Fibroblast of gingiva (primary cell): Measurements from ENCODE around the gene PIRT.
"Not testable (repeated sequence)": the region's sequence is repeated elsewhere in the genome, so short reads cannot be mapped to it uniquely, and the experiment has no call there.

Experiments used
- DNase-seq: peaks from one replicate; pipeline ENCODE4 v3.0.0-alpha.2; 2011; ENCODE audit warnings: low read depth

PIRT gene

DNA sequence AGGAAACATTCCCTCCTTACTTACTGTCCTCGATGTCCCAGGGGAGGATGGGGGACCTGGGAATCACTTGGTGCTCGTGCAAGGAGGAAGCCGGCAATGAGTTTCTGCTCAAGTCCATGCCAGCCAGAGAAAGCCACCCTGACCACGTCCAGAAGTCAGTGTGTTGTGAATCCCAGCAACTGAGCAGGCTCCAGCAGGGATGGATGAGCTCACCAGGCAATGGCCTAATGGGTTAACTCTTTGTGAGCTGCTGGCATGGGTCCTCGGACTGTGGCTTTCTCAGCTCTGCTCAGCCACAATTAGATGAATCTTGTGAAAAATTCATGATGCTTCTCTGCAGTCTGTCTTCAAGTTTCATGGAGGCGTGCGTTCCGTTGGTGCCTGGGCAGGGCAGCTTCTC, at the start of gene PIRT:
Gene PIRT (minus strand): TSS at position 167 of the 400 bp plus-strand sequence. CDS start 12,442 bp downstream, outside the sequence.
- DNase-seq = no peak

DNA sequence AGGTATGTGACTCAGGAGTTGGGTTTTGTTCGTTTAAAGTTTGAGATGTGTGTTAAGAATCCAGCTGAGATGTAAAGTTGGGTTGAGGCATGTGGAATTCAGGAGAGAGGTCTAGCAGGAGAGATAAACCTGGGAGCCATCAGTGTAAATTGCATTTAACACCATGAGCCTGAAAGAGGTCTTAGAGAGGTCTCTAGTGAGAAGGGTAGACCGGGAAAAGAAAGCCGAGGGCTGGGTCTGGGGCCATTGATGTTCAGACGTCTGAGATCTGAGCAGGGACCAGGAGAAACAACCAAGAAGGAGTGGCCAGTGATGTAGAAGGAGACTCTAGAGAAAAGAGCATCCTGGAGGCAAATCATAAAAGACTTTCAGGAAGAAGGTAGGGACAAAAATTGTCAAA, 44.1 kb upstream of the PIRT start:
- DNase-seq = no peak

DNA sequence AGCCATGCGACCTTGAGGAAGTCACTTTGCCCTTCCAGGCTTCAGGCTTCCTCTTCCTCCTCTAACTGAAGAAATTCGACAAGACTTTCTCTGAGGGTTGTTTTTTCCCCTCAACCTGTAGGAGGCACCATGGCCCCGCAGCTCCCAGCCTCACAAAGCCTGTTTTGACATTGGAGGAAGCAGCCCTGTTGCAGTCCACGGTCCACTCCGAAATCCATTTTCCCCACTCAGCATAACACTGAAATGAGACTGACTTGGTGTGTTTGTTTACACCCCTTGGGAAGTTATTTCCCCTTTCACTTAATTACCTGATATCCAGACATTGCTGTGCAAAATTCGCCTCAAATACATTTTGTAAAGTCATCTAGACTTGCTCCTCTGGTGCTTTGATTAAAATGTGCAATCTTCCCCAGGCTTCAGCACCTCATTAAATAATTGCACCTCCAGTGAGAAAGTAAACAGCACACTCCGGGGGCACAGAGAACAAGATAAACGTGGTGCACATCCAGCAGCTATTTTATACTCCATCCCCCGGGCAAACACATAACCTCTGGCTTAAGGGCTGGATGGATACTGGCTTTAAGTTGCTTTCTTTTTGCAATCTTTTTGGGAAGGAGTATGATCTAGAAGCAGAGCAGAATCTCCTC, 41.4 kb upstream of the PIRT start:
- DNase-seq = no peak

DNA sequence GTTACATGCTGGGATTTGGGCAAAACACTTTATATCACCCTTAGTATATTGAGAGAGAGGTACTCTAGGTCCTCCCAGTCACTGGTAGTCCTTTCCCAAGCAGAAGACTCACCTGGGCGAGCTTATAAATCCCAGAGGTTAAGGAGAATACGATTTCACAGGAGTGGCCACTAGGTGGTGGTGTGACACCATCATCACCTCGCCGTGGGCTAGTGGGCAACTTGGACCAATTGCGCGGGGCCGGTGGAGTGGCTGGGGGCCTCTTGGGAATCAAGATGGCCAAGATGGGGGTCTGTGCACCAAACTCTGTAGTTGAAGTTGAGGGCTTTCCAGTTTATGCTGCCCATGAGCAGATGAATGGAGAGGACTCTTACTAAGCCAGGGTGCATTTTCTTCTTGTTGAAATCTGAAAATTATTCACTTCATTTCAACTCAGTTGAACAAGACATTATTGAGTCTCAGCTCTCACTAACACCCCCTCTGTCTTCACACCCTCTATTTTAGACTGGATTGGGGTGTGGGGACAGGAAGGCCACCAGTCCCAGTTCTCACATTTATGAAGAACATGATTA, 38.2 kb upstream of the PIRT start:
- DNase-seq = no peak

GRCh38 chr17:10875430-10875851, 37.6 kb upstream of the PIRT start:
- DNase-seq = no peak

GRCh38 chr17:10871914-10872313, 34.0 kb upstream of the PIRT start:
- DNase-seq = no peak

- no peak for DNase-seq
Measured at GRCh38 chr17:10870336-10871050, 32.6 kb upstream of the PIRT start.

DNA sequence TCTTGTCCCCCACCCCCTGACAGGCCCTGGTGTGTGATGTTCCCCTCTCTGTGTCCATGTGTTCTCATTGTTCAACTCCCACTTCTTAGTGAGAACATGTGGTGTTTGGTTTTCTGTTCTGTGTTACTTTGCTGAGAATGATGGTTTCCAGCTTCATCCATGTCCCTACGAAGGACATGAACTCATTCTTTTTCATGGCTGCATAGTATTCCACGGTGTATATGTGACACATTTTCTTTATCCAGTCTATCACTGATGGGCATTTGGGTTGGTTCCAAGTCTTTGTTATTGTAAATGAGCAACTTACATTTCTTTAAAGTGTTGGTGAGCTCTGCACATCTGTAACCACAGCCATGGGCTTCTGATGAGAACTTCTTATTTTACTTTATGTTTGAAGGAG, 30.9 kb upstream of the PIRT start:
- not testable (repeated sequence) for DNase-seq

GRCh38 chr17:10859051-10859450, 21.2 kb upstream of the PIRT start:
- DNase-seq = no peak

GRCh38 chr17:10857976-10858375, 20.1 kb upstream of the PIRT start:
- no peak for DNase-seq

GRCh38 chr17:10846636-10847035, 8.7 kb upstream of the PIRT start:
- not testable (repeated sequence) for DNase-seq

GRCh38 chr17:10845388-10845751, 7.5 kb upstream of the PIRT start:
- no peak for DNase-seq

DNA sequence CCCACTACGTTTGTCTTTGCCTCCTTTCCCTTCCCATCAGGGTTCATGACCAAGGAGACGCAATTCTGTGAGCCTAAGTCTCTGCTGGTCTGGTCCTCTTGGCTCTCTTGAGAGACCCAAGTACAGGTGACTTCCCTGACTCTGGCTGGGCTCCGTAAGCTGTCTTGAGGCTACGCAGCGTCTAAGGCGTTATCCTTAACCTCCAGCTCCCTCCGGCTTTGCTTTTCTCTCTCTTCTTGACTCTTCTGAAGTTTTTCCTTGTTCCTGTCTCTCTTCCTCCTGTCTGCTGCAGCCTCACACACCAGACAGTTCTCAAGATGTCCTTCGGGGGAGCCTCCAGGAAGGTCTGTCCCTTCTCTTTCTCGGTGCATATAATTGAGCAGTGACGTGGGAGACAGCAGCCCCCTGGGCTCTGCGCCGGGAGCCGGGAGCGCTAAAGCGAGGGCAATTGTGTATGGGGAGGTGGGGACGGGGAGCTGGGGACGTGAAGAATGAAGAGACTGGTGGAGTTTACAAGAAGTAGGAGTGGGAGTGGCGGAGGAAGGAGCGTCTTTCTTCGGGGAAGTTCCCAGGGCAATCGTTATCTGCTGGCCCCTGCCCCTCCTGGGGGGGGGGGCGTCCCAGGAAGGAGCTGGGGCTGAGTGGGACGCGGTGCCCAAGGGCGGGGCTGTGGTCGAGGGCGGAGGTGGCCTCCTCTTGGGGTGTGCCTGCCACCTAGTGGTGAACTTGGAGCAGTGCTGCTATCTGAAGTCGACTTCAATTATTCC, 6.9 kb upstream of the PIRT start:
- DNase-seq = peak; percentile 53

GRCh38 chr17:10843811-10844210, 5.9 kb upstream of the PIRT start:
- no peak for DNase-seq

GRCh38 chr17:10842658-10843057, 4.8 kb upstream of the PIRT start:
- no peak for DNase-seq

- DNase-seq = no peak
Measured at GRCh38 chr17:10838682-10839081, 795 bp upstream of the PIRT start.

GRCh38 chr17:10836966-10837590, 809 bp downstream of the PIRT start:
- DNase-seq = no peak

DNA sequence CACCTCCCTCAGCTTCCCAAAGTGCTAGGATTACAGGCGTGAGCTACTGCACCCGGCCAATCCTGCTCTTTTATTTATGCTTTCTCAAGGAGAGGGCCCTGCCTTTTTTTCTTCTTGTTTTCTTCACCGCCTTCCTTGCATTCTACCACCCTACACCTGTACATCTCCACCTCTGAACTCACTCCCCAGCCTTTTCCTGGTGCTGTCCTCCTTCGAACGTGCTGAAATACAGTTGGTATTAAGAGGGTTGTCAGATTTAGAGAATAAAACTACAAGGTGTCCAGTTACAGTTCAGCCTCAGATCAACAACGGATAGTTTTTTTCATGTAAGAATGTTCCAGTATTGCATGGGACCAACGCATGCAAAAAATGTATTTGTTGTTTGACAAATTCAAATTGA, 1.7 kb downstream of the PIRT start:
- DNase-seq = no peak

DNA sequence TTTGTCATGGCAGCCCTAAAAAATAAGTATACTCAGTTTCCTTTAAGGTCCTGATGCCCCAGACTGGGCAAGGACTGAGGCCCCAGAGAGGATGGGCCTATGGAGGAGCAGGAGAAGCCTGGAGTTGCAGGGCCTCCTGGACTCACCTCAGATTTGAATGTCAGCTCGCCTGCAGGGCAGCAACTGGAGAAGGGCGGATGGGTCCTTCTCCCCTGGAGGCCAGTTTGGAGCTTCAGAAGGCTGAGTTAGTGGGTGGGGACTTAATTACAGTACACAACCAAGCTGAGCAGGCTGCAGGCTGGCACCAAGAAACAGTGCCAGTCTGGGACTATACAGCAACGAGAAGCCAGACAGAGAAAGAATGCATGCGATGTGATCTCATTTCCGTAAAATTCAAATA, 6.2 kb downstream of the PIRT start:
- DNase-seq = no peak

DNA sequence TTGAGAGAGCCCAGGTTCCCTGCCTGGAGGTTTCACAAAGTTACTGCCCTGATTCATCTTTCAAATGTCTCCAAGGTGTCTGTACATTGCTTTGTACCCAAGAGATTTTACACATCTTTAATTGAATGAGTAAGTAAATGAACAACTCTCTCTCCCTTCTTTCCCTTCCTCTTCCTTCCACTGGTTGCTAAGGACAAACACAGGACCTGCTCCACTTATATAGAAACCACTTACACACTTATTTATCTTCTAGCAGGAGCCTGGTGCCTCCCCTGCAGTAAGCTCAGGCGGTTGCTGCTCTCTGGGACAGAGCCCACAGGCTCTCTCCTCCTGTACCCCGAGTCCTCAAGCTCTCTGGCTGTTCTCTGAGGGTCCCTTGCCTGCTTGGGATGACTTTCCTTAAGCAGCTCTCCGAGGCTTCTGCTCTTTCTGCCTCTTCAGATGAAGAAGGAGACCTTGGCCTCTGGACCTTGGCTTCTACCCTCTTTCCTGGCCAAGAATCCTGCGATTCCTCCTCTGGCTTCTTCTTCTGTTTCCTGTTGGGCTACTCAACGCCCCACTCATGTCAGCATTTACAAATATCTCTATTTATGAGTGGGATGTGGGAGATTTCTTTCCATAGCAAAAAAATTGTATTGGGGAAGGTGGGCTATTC, 9.9 kb downstream of the PIRT start:
- no peak for DNase-seq

DNA sequence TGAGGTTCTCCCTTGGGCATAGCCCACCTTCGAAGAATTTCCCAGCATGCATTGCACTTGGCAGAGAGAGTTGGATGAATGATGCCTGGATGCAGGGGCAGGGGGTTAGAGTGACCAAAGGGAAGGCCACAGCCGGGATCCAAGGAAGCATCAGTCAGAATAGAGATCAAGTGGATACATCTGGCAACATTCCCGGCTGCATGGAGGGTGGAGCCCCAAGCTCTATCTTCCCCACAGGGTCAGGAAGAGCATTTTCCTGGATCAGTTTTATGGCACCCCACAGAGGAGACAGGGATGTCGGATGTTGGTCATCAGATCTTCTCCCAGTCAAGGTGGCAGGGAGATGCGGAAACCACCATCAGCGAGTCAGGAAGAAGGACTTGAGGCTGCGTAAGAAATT, 13.0 kb downstream of the PIRT start:
- no peak for DNase-seq

DNA sequence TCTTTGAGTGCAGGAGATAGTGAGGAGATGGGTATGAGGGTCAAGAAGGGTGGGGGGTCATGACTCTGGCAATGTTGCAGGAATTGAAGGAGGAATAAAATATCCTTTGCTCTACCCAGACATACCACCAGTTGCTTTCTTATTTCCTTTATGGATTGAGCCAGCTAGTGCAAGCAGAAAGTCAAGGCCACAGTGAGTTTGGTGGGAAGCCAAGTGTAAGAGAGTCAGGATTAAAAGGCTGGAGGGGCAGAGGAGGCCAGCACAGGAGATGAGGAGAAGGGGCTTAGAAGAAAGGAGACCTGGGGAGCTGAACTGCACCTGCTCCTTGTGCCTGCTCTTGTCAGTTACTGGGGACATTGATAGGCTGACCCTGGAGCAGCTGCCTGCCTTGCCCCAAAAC, 16.1 kb downstream of the PIRT start:
- DNase-seq = no peak
